PC-9 (cell line): ENCODE results near the gene CLINT1.

Source experiments
- CTCF ChIP-seq: fragments of 200-600 bp; sonication (generic); conservative IDR thresholded peaks from 2 replicates; pipeline ENCODE4 v1.6.1; 2017; ENCODE audit warnings: mixed run types, antibody characterized with exemption, mild to moderate bottlenecking, moderate library complexity
- EZH2 ChIP-seq: fragments of 200-600 bp; sonication (generic); IDR thresholded peaks from 2 replicates; pipeline ENCODE4 v1.8.0; 2017; ENCODE audit warnings: antibody characterized with exemption, low read depth

- TF ChIP-seq CTCF: no peak
- TF ChIP-seq EZH2: no peak
These were observed 44.1 kb upstream of the CLINT1 start for GRCh38 chr5:157903117-157903450.
